ENCODE data around the gene ELFN2. TPM values are rescaled to one million over a fixed set of nuclear protein-coding genes. Genes with fewer than 3 reads are reported as not detected.

Gene ELFN2
- total RNA-seq, 2 donors from 2014 or later, result not detected

DNA sequence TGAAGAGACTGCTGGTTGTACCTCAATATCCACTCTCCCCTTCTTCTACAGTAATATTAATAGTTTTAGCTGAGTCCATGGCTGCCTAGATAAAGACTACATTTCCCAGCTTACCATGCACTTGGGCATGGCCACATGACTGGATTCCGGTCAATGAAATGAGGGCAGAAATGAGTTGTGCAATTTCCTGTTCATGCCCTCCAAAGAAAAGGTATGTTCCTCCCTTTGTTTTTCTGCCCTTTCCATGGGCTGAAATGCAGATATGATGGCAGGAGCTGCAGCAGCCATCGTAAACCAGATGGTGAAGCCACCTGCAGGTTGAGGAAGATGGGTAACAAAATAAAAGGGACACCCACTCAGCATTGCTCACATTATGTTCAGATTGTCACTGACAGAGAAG lies 15.3 kb upstream of the ELFN2 start:
- TF ChIP-seq, protein P1, sequence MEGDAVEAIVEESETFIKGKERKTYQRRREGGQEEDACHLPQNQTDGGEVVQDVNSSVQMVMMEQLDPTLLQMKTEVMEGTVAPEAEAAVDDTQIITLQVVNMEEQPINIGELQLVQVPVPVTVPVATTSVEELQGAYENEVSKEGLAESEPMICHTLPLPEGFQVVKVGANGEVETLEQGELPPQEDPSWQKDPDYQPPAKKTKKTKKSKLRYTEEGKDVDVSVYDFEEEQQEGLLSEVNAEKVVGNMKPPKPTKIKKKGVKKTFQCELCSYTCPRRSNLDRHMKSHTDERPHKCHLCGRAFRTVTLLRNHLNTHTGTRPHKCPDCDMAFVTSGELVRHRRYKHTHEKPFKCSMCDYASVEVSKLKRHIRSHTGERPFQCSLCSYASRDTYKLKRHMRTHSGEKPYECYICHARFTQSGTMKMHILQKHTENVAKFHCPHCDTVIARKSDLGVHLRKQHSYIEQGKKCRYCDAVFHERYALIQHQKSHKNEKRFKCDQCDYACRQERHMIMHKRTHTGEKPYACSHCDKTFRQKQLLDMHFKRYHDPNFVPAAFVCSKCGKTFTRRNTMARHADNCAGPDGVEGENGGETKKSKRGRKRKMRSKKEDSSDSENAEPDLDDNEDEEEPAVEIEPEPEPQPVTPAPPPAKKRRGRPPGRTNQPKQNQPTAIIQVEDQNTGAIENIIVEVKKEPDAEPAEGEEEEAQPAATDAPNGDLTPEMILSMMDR (IDR thresholded peaks at IDR 0.05), result no peak
- H3K4me3 ChIP-seq, result no peak overlapping the region
- no peak overlapping the region for H3K27ac ChIP-seq
- no peak for DNase-seq (ENCODE audit: low spot score)
- H3K4me1 ChIP-seq, result no peaks in the 10 kb centered on the region
- H3K36me3 ChIP-seq, result no peaks in the 10 kb centered on the region
- no peaks in the 10 kb centered on the region for H3K27me3 ChIP-seq
- H3K9me3 ChIP-seq, result peaks cover 0 to 8% of the 10 kb centered on the region in 2 donors

DNA sequence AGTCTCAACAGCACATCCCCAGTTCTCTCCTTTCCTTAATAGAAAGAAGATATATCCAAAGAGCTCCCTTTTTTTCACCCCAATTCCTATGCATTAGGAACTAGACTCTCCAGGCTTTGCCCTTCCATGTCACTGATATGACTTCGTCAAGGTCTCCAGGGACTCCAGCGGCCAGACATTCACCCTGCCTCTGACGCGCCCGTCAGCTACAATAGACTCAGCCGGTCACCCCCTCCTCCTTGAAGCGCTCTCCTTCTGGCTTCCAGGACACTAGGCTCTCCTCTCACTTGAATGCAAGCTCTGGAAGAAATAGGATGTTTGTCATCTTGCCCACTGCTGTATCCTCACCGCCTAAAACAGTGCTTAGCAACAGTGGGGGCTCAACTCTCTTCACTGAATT lies 14.9 kb upstream of the ELFN2 start:
- H3K9me3 ChIP-seq, result peaks cover 0 to 8% of the 10 kb centered on the region in 2 donors
- H3K4me1 ChIP-seq, result no peaks in the 10 kb centered on the region
- DNase-seq (ENCODE audit: low spot score), result no peak
- TF ChIP-seq, protein P1 (IDR thresholded peaks at IDR 0.05), result no peak
- no peak overlapping the region for H3K27ac ChIP-seq
- H3K36me3 ChIP-seq, result no peaks in the 10 kb centered on the region
- H3K4me3 ChIP-seq, result no peak overlapping the region
- no peaks in the 10 kb centered on the region for H3K27me3 ChIP-seq

DNA sequence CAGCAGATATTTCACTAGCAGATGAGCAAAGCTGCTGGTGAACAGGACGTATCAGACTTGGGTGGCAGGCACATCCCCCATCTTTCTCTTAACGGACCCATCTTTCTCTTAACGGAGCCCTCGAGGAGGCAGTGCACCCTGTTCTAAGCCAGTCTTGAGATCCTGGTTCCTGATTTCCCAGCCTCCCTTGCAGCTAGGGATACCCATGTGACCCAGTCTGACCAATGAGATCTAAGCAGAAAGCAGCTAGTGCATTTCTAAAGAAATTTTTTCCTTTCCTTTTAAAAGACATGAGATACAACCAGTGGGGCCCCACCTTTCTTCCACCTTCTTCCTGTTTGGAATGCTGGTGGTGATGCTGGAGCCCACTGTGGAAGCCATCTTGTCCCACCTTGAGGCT lies 13.6 kb upstream of the ELFN2 start:
- Histone ChIP-seq H3K27ac (no peak overlapping the region), H3K36me3 (no peaks in the 10 kb centered on the region), H3K9me3 (peaks cover 0 to 8% of the 10 kb centered on the region in 2 donors), H3K4me1 (no peaks in the 10 kb centered on the region), H3K4me3 (no peak overlapping the region), H3K27me3 (no peaks in the 10 kb centered on the region)
- no peak for DNase-seq (ENCODE audit: low spot score)
- TF ChIP-seq, protein P1 (IDR thresholded peaks at IDR 0.05), result no peak

DNA sequence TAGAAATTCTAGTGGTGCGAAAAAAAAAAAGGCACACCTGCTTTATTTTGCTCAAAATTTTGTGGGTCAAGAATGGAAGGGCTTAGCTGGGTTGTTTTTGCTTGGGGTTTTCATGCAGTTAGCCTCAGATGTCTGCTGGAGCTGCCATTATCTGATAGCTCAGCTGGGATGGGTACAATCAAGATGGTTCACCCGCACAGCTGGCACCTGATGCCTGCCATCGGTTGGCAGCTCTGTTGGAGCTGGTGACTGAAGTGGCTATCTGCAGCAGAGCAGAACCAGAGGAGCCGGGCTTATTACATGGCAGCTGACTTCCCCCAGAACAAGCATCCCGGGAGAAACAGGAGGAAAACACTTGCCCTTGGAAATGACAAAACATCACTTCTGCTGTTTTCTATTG lies 12.1 kb upstream of the ELFN2 start:
- no peaks in the 10 kb centered on the region for H3K4me1 ChIP-seq
- H3K27me3 ChIP-seq, result no peaks in the 10 kb centered on the region
- no peak overlapping the region for H3K4me3 ChIP-seq
- DNase-seq (ENCODE audit: low spot score), result no peak
- H3K9me3 ChIP-seq, result peaks cover 0 to 13% of the 10 kb centered on the region in 2 donors
- TF ChIP-seq, protein P1 (IDR thresholded peaks at IDR 0.05), result no peak
- H3K27ac ChIP-seq, result no peak overlapping the region
- H3K36me3 ChIP-seq, result no peaks in the 10 kb centered on the region

DNA sequence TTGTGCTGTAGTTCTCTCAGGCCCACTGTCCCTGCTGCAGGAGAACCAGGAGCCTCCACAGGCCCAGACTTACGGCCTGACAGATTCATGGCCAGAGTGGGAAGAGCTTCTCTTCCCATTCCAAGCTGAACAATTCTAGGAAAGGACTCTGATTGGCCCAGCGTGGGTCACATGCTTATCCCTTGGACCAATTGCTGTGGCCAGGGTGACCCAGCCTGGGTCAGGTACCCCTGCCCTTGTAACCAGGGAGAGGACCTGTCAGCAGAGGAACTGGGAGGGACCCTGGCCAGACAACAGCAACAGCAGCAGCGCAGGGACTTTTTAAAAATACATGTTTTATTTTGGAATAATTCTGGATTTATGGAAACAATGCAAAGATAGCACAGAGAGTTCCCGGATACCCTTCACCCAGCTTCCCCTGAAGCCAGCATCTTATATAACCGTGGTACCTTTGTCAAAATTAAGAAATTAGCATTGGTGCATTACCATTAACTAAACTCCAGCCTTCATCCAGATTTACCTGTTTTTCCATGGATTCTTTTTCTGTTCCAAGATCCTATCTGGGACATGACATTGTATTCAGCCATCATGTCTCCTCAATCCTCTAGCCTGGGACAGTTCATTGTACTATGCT lies 8.8 kb upstream of the ELFN2 start:
- H3K27ac ChIP-seq, result no peak overlapping the region
- no peaks in the 10 kb centered on the region for H3K27me3 ChIP-seq
- no peak overlapping the region for H3K4me3 ChIP-seq
- no peaks in the 10 kb centered on the region for H3K4me1 ChIP-seq
- TF ChIP-seq, protein P1 (IDR thresholded peaks at IDR 0.05), result no peak
- DNase-seq (ENCODE audit: low spot score), result no peak
- peaks cover 0 to 18% of the 10 kb centered on the region in 2 donors for H3K9me3 ChIP-seq
- no peaks in the 10 kb centered on the region for H3K36me3 ChIP-seq

DNA sequence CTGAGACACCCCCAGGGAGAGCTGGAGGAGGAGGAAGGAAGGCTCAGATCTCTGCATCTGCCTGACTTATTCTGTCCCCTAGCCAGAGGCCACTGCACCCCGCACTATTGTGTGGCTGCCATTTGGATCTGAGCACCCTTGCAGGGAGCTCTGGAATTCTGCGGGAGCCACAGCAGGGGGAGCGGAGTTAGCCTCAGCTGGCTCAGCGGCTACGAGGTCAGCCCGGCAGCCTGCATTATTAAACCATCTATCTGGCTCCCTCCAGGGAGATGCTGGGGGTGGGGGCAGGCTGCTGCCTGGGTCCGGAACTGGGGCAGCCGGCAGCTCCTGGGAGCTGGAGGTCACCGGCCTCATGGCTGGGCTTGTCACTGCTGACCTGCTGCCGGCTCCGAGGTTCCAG lies 6.5 kb upstream of the ELFN2 start:
- no peak for DNase-seq (ENCODE audit: low spot score)
- Histone ChIP-seq H3K4me1 (no peaks in the 10 kb centered on the region), H3K27me3 (peaks cover 5 to 7% of the 10 kb centered on the region in 2 donors), H3K36me3 (no peaks in the 10 kb centered on the region), H3K9me3 (peaks cover 0 to 10% of the 10 kb centered on the region in 2 donors), H3K4me3 (no peak overlapping the region), H3K27ac (no peak overlapping the region)
- TF ChIP-seq, protein P1 (IDR thresholded peaks at IDR 0.05), result no peak

All from right atrium auricular region (tissue), 2 donors.